Endothelial cell of umbilical vein (primary cell): ENCODE results near the gene BUD13. TPM values are rescaled to one million over a fixed set of nuclear protein-coding genes. Genes with fewer than 3 reads are reported as not detected.

Experiments used
- BruUV-seq: library from RNA; stranded (reverse); fragments of 400-500 nt; replicated peaks from 2 replicates; lab custom pipeline; 2021; lab: Mats Ljungman, UMichigan
- CTCF ChIA-PET: fragments of 300-600, 350-600 bp; sonication (Branson Sonifier 250); formaldehyde crosslinking; loops from one replicate; lab custom pipeline; 2021; ENCODE audit warnings: antibody characterized with exemption, inconsistent platforms; lab: Charles Lee
- POLR2A ChIA-PET: fragments of 300-600, 350-600 bp; sonication (Branson Sonifier 250); formaldehyde crosslinking; loops from one replicate; lab custom pipeline; 2021; ENCODE audit warnings: antibody characterized with exemption, inconsistent platforms; lab: Charles Lee
- DNase-seq: peaks from one replicate; pipeline ENCODE4 v3.0.0-alpha.2; 2011; ENCODE audit warnings: low read depth, low spot score
- FAIRE-seq: peaks from 2 replicates; lab custom pipeline; 2011; peaks lifted over from hg19 to GRCh38; lab: Jason Lieb, UNC
- H2AFZ ChIP-seq: 2 replicates; pipeline ENCODE4 v1.6.0; 2012; ENCODE audit warnings: low read depth, low read length, control low read depth, inconsistent platforms
- H3K27ac ChIP-seq: 2 replicates; pipeline ENCODE4 v1.5.1; 2011; ENCODE audit warnings: low read depth, mild to moderate bottlenecking, control low read depth, low read length, moderate library complexity; ENCODE audit not compliant: insufficient read depth
- H3K27me3 ChIP-seq, 2 experiments: 2 replicates each; pipeline versions ENCODE4 v1.6.0 to v1.6.1; 2011; ENCODE audit warnings: low read length in 2 of 2, mixed read lengths in 1 of 2; ENCODE audit not compliant: control insufficient read depth in 2 of 2, insufficient read depth in 2 of 2
- H3K36me3 ChIP-seq, 2 experiments: 2 replicates in 1 of 2; 3 replicates in 1 of 2; pipeline ENCODE4 v1.5.1; 2011; ENCODE audit warnings: low read length in 2 of 2, mild to moderate bottlenecking in 1 of 2, moderate library complexity in 1 of 2; ENCODE audit not compliant: control insufficient read depth in 2 of 2, insufficient read depth in 2 of 2; ENCODE audit errors: extremely low read depth in 1 of 2
- H3K4me1 ChIP-seq: 3 replicates; pipeline ENCODE4 v1.5.1; 2011; ENCODE audit warnings: mild to moderate bottlenecking, low read length; ENCODE audit not compliant: control insufficient read depth, insufficient read depth; ENCODE audit errors: extremely low read depth
- H3K4me2 ChIP-seq: 2 replicates; pipeline ENCODE4 v1.6.1; 2011; ENCODE audit warnings: low read length, control low read depth, mixed read lengths; ENCODE audit not compliant: insufficient read depth
- H3K4me3 ChIP-seq, 3 experiments: fragments of 200-600 bp in 1 of 3; sonication (generic), shearing (Covaris generic) in 1 of 3; replicated peaks in 1 of 3; 2 replicates each; pipeline ENCODE4 v1.5.1; 2011 to 2016; ENCODE audit warnings: control low read depth in 3 of 3, low read length in 3 of 3, mild to moderate bottlenecking in 2 of 3, inconsistent platforms in 1 of 3, low read depth in 1 of 3, moderate library complexity in 1 of 3; ENCODE audit not compliant: insufficient read depth in 1 of 3
- H3K79me2 ChIP-seq: 2 replicates; pipeline ENCODE4 v1.6.0; 2012; ENCODE audit warnings: low read length, inconsistent platforms; ENCODE audit not compliant: control insufficient read depth, insufficient read depth
- H3K9ac ChIP-seq: replicated peaks from 2 replicates; pipeline ENCODE3; 2011; ENCODE audit warnings: low read length, control low read depth; ENCODE audit not compliant: insufficient read depth; ENCODE audit errors: extremely low read depth
- H3K9me1 ChIP-seq: replicated peaks from 3 replicates; pipeline ENCODE4 v1.6.0; 2011; ENCODE audit warnings: mild to moderate bottlenecking, low read length; ENCODE audit not compliant: control insufficient read depth, insufficient read depth; ENCODE audit errors: extremely low read depth
- H3K9me3 ChIP-seq: replicated peaks from 2 replicates; pipeline ENCODE4 v1.5.1; 2012; ENCODE audit warnings: low read length, inconsistent platforms; ENCODE audit not compliant: control insufficient read depth, insufficient read depth
- H4K20me1 ChIP-seq: replicated peaks from 2 replicates; pipeline ENCODE3; 2011; ENCODE audit warnings: mild to moderate bottlenecking, low read length; ENCODE audit not compliant: control insufficient read depth, insufficient read depth; ENCODE audit errors: extremely low read depth
- CTCF ChIP-seq, 2 donors: IDR thresholded peaks; 1 replicate in 1 of 2; 2 replicates in 1 of 2; pipeline ENCODE4 v1.5.1; 2011; ENCODE audit warnings: low read length in 2 of 2, mild to moderate bottlenecking in 2 of 2, moderate library complexity in 2 of 2, control low read depth in 1 of 2, inconsistent platforms in 1 of 2, low read depth in 1 of 2; ENCODE audit not compliant: insufficient read depth in 1 of 2; ENCODE audit errors: extremely low read depth in 1 of 2
- EZH2 ChIP-seq: IDR thresholded peaks from 2 replicates; pipeline ENCODE4 v1.6.1; 2012; ENCODE audit warnings: borderline replicate concordance, low read depth, mild to moderate bottlenecking, moderate library complexity, low read length, inconsistent platforms; ENCODE audit not compliant: severe bottlenecking
- FOS ChIP-seq: IDR thresholded peaks from 2 replicates; pipeline ENCODE4 v1.6.1; 2011; ENCODE audit warnings: mild to moderate bottlenecking, low read length, moderate library complexity, borderline replicate concordance; ENCODE audit not compliant: insufficient read depth
- GATA2 ChIP-seq: IDR thresholded peaks from 2 replicates; pipeline ENCODE4 v1.7.0; 2011; ENCODE audit warnings: low read depth, mild to moderate bottlenecking, moderate library complexity, mixed read lengths, low read length; ENCODE audit not compliant: insufficient read length, insufficient read depth
- JUN ChIP-seq: IDR thresholded peaks from 2 replicates; pipeline ENCODE4 v1.6.1; 2011; ENCODE audit warnings: borderline replicate concordance, low read depth; ENCODE audit not compliant: insufficient read length, insufficient read depth
- MAX ChIP-seq: IDR thresholded peaks from 2 replicates; pipeline ENCODE4 v1.6.1; 2011; ENCODE audit not compliant: insufficient read depth, insufficient read length
- MYC ChIP-seq: IDR thresholded peaks from one replicate; pipeline ENCODE4 v1.6.1; 2011; ENCODE audit warnings: mild to moderate bottlenecking, low read depth, low read length
- POLR2A ChIP-seq: IDR thresholded peaks from 2 replicates; pipeline ENCODE4 v1.6.1; 2012; ENCODE audit warnings: low read depth, mild to moderate bottlenecking, control low read depth, low read length
- POLR2AphosphoS5 ChIP-seq: IDR thresholded peaks from 2 replicates; pipeline ENCODE4 v1.6.1; 2012; ENCODE audit warnings: low read depth, mild to moderate bottlenecking, control low read depth, low read length, moderate library complexity; ENCODE audit not compliant: insufficient read depth
- dilution Hi-C: fragments of 300-500 bp; cut with MboI; formaldehyde crosslinking; loops from one replicate; pipeline ENCODE4 v1.15.0; 2019; ENCODE audit warnings: low sequenced_read_pairs; ENCODE audit not compliant: extremely low pct_ligation_motif_present
- intact Hi-C: fragments of 100-400 bp; cut with micrococcal nuclease; formaldehyde crosslinking; loops from one replicate; pipeline ENCODE4 v1.10.0; 2022
- polyA plus RNA-seq, 4 experiments: library from polyadenylated mRNA; depleted of rRNA in 3 of 4; stranded (reverse) in 3 of 4; unstranded in 1 of 4; fragments of >200 nt; gene quantifications; 2 replicates each; pipeline versions ENCODE4 v1.2.1 to v1.2.3, GENCODE V29; 2011 to 2012; ENCODE audit warnings: missing spikeins in 1 of 4
- total RNA-seq: library from RNA; stranded (reverse); gene quantifications from 2 replicates; pipeline ENCODE4 v1.2.3, GENCODE V29; 2021

Gene BUD13
- total and polyA plus RNA-seq, 2 donors (not counting 3 experiments of a cell fraction or from before 2014, with no cell fraction given) = 18.8 to 21.8 TPM

GRCh38 chr11:116710001-116710674 lies 62.6 kb downstream of the BUD13 start:
- Histone ChIP-seq H3K4me3 (no peak overlapping the region), H3K9ac (no peak overlapping the region), H3K9me3 (no peaks in the 10 kb centered on the region), H3K9me1 (no peaks in the 10 kb centered on the region), H3K4me1 (no peaks in the 10 kb centered on the region), H3K27me3 (peaks cover 3 to 11% of the 10 kb centered on the region in 2 experiments), H4K20me1 (no peaks in the 10 kb centered on the region), H2AFZ (no peak overlapping the region), H3K79me2 (no peaks in the 10 kb centered on the region), H3K36me3 (no peaks in the 10 kb centered on the region), H3K27ac (no peak overlapping the region), H3K4me2 (no peak overlapping the region)
- no peak for FAIRE-seq
- intact Hi-C loops = no loop called here
- TF ChIP-seq JUN = no peak
- no peak for TF ChIP-seq CTCF (IDR thresholded peaks at IDR 0.05; ENCODE audit: extremely low read depth in 1 of 2, insufficient read depth in 1 of 2, low read depth in 1 of 2, low read length in 2 of 2)
- TF ChIP-seq EZH2 = no peak
- no peak for TF ChIP-seq POLR2AphosphoS5
- no peak for TF ChIP-seq MYC
- no peak for TF ChIP-seq POLR2A
- TF ChIP-seq FOS = no peak
- TF ChIP-seq MAX = no peak
- no peak for TF ChIP-seq GATA2
- DNase-seq = no peak
- BruUV-seq = no TSS peak
- ChIA-PET CTCF (interaction anchor here (0.7 to 1.4 kb wide), 2 partner anchors 18 to 33 kb away, joined by 3 to 4 read pairs; no protein-coding TSS in a partner anchor), POLR2A (no interaction called here)
- dilution Hi-C loops = no loop called here
